ENCODE results near the gene SLC8A1.

The SLC8A1 gene

GRCh38 chr2:40419364-40419762 lies 32.5 kb downstream of the SLC8A1 start:
- no peak overlapping the region for H3K4me3 ChIP-seq (ENCODE audit: low read length, poor library complexity, severe bottlenecking)
- no peaks in the 10 kb centered on the region for H4K20me1 ChIP-seq (ENCODE audit: insufficient read depth, low read length, poor library complexity, severe bottlenecking)
- H3K9me2 ChIP-seq (replicated peaks; ENCODE audit: low read depth, low read length) = no peaks in the 10 kb centered on the region
- no peaks in the 10 kb centered on the region for H3K4me1 ChIP-seq (ENCODE audit: insufficient read depth, low read length, poor library complexity, severe bottlenecking)
- no peak overlapping the region for H3K9ac ChIP-seq (ENCODE audit: low read depth, low read length, poor library complexity, severe bottlenecking)
- H3K9me3 ChIP-seq (ENCODE audit: insufficient read depth, low read depth, low read length) = no peaks in the 10 kb centered on the region
- H3K36me3 ChIP-seq (ENCODE audit: insufficient read depth, low read length) = no peaks in the 10 kb centered on the region
- no peaks in the 10 kb centered on the region for H3K79me2 ChIP-seq (ENCODE audit: insufficient read depth, low read length)
- H2AFZ ChIP-seq (ENCODE audit: low read length) = no peak overlapping the region
- H3K4me2 ChIP-seq (ENCODE audit: low read depth, low read length, poor library complexity, severe bottlenecking) = no peak overlapping the region
- H3F3A ChIP-seq (ENCODE audit: low read depth) = no peaks in the 10 kb centered on the region
- TF ChIP-seq CTCF (conservative IDR thresholded peaks at IDR 0.05; ENCODE audit: low read length) (no peak), EZH2phosphoT487 (IDR thresholded peaks at IDR 0.05; ENCODE audit: borderline replicate concordance) (no peak)
- H3K27me3 ChIP-seq (ENCODE audit: insufficient read depth, low read length, poor library complexity, severe bottlenecking) = no peaks in the 10 kb centered on the region

GRCh38 chr2:40418614-40419363 lies 33.1 kb downstream of the SLC8A1 start:
- Histone ChIP-seq H3K9ac (ENCODE audit: low read depth, low read length, poor library complexity, severe bottlenecking) (no peak overlapping the region), H3K4me1 (ENCODE audit: insufficient read depth, low read length, poor library complexity, severe bottlenecking) (no peaks in the 10 kb centered on the region), H3K36me3 (ENCODE audit: insufficient read depth, low read length) (no peaks in the 10 kb centered on the region), H3K9me2 (replicated peaks; ENCODE audit: low read depth, low read length) (no peaks in the 10 kb centered on the region), H3K9me3 (ENCODE audit: insufficient read depth, low read depth, low read length) (no peaks in the 10 kb centered on the region), H3K4me3 (ENCODE audit: low read length, poor library complexity, severe bottlenecking) (no peak overlapping the region), H3K79me2 (ENCODE audit: insufficient read depth, low read length) (no peaks in the 10 kb centered on the region), H4K20me1 (ENCODE audit: insufficient read depth, low read length, poor library complexity, severe bottlenecking) (no peaks in the 10 kb centered on the region), H2AFZ (ENCODE audit: low read length) (no peak overlapping the region), H3K4me2 (ENCODE audit: low read depth, low read length, poor library complexity, severe bottlenecking) (no peak overlapping the region), H3K27me3 (ENCODE audit: insufficient read depth, low read length, poor library complexity, severe bottlenecking) (no peaks in the 10 kb centered on the region), H3F3A (ENCODE audit: low read depth) (no peaks in the 10 kb centered on the region)
- TF ChIP-seq EZH2phosphoT487 (IDR thresholded peaks at IDR 0.05; ENCODE audit: borderline replicate concordance) = no peak
- TF ChIP-seq CTCF (conservative IDR thresholded peaks at IDR 0.05; ENCODE audit: low read length) = no peak

- no peak overlapping the region for H3K9ac ChIP-seq (ENCODE audit: low read depth, low read length, poor library complexity, severe bottlenecking)
- H3K9me3 ChIP-seq (ENCODE audit: insufficient read depth, low read depth, low read length) = no peaks in the 10 kb centered on the region
- H3K79me2 ChIP-seq (ENCODE audit: insufficient read depth, low read length) = no peaks in the 10 kb centered on the region
- H2AFZ ChIP-seq (ENCODE audit: low read length) = no peak overlapping the region
- no peaks in the 10 kb centered on the region for H3K9me2 ChIP-seq (replicated peaks; ENCODE audit: low read depth, low read length)
- no peaks in the 10 kb centered on the region for H4K20me1 ChIP-seq (ENCODE audit: insufficient read depth, low read length, poor library complexity, severe bottlenecking)
- H3K36me3 ChIP-seq (ENCODE audit: insufficient read depth, low read length) = no peaks in the 10 kb centered on the region
- TF ChIP-seq CTCF (conservative IDR thresholded peaks at IDR 0.05; ENCODE audit: low read length) = no peak
- no peak for TF ChIP-seq EZH2phosphoT487 (IDR thresholded peaks at IDR 0.05; ENCODE audit: borderline replicate concordance)
- H3K4me1 ChIP-seq (ENCODE audit: insufficient read depth, low read length, poor library complexity, severe bottlenecking) = no peaks in the 10 kb centered on the region
- H3K4me3 ChIP-seq (ENCODE audit: low read length, poor library complexity, severe bottlenecking) = no peak overlapping the region
- H3K4me2 ChIP-seq (ENCODE audit: low read depth, low read length, poor library complexity, severe bottlenecking) = no peak overlapping the region
- H3K27me3 ChIP-seq (ENCODE audit: insufficient read depth, low read length, poor library complexity, severe bottlenecking) = no peaks in the 10 kb centered on the region
- no peaks in the 10 kb centered on the region for H3F3A ChIP-seq (ENCODE audit: low read depth)
Measured at GRCh38 chr2:40416486-40416885, 35.4 kb downstream of the SLC8A1 start.
